ENCODE data around the gene NKIRAS1. TPM values are rescaled to one million over a fixed set of nuclear protein-coding genes. Genes with fewer than 3 reads are reported as not detected.
A peak's percentile ranks its signal among the peaks of the same experiment; 100 is the strongest.

NKIRAS1 gene
- total and polyA plus RNA-seq, 2 donors (not counting 1 experiment from before 2014, with no cell fraction given) = 15.8 to 17.8 TPM

DNA sequence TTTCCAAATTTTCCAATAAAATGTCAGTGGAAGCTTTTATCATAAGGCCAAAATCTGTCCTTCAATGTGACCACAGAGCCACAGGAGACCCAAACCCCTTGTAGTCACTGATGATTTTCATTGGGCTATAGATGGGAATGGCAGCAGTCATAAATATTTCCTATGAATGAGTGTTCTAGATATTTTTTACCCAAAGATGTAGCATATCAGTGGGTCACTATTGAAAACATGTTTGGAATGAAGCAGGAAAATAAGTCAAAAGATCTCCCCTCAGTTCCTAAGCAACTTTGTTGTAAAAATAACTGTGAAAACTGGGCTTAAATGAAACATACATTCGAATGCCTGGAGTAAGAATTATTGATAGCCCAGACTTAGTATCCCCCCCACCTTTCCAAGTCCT, 49.0 kb downstream of the NKIRAS1 start:
- H3K36me3 ChIP-seq (ENCODE audit: control insufficient read depth, insufficient read depth, low read length) = no peaks in the 10 kb centered on the region
- no peak overlapping the region for H3K9ac ChIP-seq (ENCODE audit: insufficient read depth, low read length)
- H3K4me2 ChIP-seq (ENCODE audit: extremely low read depth, insufficient read depth, low read length) = no peak overlapping the region
- no peak overlapping the region for H3K4me3 ChIP-seq (replicated peaks in 1 of 4; ENCODE audit: control extremely low read depth in 1 of 4, insufficient read depth in 1 of 4, low read depth in 3 of 4, low read length in 4 of 4)
- H2AFZ ChIP-seq (ENCODE audit: low read length) = no peak overlapping the region
- peaks cover 2% of the 10 kb centered on the region for H4K20me1 ChIP-seq (ENCODE audit: control insufficient read depth, extremely low read depth, insufficient read depth, low read length)
- TF ChIP-seq, protein P1, sequence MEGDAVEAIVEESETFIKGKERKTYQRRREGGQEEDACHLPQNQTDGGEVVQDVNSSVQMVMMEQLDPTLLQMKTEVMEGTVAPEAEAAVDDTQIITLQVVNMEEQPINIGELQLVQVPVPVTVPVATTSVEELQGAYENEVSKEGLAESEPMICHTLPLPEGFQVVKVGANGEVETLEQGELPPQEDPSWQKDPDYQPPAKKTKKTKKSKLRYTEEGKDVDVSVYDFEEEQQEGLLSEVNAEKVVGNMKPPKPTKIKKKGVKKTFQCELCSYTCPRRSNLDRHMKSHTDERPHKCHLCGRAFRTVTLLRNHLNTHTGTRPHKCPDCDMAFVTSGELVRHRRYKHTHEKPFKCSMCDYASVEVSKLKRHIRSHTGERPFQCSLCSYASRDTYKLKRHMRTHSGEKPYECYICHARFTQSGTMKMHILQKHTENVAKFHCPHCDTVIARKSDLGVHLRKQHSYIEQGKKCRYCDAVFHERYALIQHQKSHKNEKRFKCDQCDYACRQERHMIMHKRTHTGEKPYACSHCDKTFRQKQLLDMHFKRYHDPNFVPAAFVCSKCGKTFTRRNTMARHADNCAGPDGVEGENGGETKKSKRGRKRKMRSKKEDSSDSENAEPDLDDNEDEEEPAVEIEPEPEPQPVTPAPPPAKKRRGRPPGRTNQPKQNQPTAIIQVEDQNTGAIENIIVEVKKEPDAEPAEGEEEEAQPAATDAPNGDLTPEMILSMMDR (conservative IDR thresholded peaks at IDR 0.05 in 1 of 2, IDR thresholded peaks at IDR 0.05 in 1 of 2; ENCODE audit: low read depth in 1 of 2, low read length in 2 of 2) = no peak
- TF ChIP-seq EZH2 (IDR thresholded peaks at IDR 0.05; ENCODE audit: low read length, missing control alignments) = no peak
- peaks cover 14% of the 10 kb centered on the region for H3K4me1 ChIP-seq (ENCODE audit: control insufficient read depth, extremely low read depth, insufficient read depth, low read length)
- no peaks in the 10 kb centered on the region for H3K27me3 ChIP-seq (ENCODE audit: control insufficient read depth, insufficient read depth, low read length)
- peak in 1 of 2 donors; percentile 14 for DNase-seq (ENCODE audit: low read depth in 2 of 2)
- no peaks in the 10 kb centered on the region for H3K9me3 ChIP-seq (ENCODE audit: control insufficient read depth, insufficient read depth, low read depth, low read length)
- H3K27ac ChIP-seq (ENCODE audit: insufficient read depth, low read length) = no peak overlapping the region
- H3K79me2 ChIP-seq (ENCODE audit: control insufficient read depth, insufficient read depth, low read length) = peaks cover 4% of the 10 kb centered on the region

DNA sequence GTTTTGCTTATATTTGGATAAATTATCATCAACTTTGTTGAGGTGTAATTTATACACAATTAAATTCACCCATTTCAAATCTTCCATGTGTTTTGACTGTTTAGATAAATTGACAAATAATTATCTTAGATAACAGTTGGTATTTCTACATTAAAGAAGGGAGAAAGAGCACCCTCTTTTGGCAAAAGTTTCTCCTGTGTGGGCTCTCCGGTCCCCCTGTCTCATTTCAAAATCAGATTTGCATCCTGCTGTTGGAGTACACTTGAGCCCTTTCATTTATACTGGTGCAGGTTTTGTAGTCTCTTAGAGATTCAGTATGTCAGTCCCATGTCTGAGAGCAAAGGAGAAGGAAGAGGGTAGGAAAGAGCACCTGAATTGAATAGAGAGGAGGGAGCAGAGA, 49.4 kb downstream of the NKIRAS1 start:
- H3K79me2 ChIP-seq (ENCODE audit: control insufficient read depth, insufficient read depth, low read length) = peaks cover 4% of the 10 kb centered on the region
- no peaks in the 10 kb centered on the region for H3K9me3 ChIP-seq (ENCODE audit: control insufficient read depth, insufficient read depth, low read depth, low read length)
- no peak overlapping the region for H3K4me2 ChIP-seq (ENCODE audit: extremely low read depth, insufficient read depth, low read length)
- no peaks in the 10 kb centered on the region for H3K36me3 ChIP-seq (ENCODE audit: control insufficient read depth, insufficient read depth, low read length)
- H2AFZ ChIP-seq (ENCODE audit: low read length) = no peak overlapping the region
- H3K4me3 ChIP-seq (replicated peaks in 1 of 4; ENCODE audit: control extremely low read depth in 1 of 4, insufficient read depth in 1 of 4, low read depth in 3 of 4, low read length in 4 of 4) = no peak overlapping the region
- no peaks in the 10 kb centered on the region for H3K27me3 ChIP-seq (ENCODE audit: control insufficient read depth, insufficient read depth, low read length)
- H3K9ac ChIP-seq (ENCODE audit: insufficient read depth, low read length) = no peak overlapping the region
- TF ChIP-seq, protein P1 (conservative IDR thresholded peaks at IDR 0.05 in 1 of 2, IDR thresholded peaks at IDR 0.05 in 1 of 2; ENCODE audit: low read depth in 1 of 2, low read length in 2 of 2) = no peak
- TF ChIP-seq EZH2 (IDR thresholded peaks at IDR 0.05; ENCODE audit: low read length, missing control alignments) = no peak
- peaks cover 14% of the 10 kb centered on the region for H3K4me1 ChIP-seq (ENCODE audit: control insufficient read depth, extremely low read depth, insufficient read depth, low read length)
- H4K20me1 ChIP-seq (ENCODE audit: control insufficient read depth, extremely low read depth, insufficient read depth, low read length) = peaks cover 2% of the 10 kb centered on the region
- no peak overlapping the region for H3K27ac ChIP-seq (ENCODE audit: insufficient read depth, low read length)
- no peak for DNase-seq (ENCODE audit: low read depth in 2 of 2)

DNA sequence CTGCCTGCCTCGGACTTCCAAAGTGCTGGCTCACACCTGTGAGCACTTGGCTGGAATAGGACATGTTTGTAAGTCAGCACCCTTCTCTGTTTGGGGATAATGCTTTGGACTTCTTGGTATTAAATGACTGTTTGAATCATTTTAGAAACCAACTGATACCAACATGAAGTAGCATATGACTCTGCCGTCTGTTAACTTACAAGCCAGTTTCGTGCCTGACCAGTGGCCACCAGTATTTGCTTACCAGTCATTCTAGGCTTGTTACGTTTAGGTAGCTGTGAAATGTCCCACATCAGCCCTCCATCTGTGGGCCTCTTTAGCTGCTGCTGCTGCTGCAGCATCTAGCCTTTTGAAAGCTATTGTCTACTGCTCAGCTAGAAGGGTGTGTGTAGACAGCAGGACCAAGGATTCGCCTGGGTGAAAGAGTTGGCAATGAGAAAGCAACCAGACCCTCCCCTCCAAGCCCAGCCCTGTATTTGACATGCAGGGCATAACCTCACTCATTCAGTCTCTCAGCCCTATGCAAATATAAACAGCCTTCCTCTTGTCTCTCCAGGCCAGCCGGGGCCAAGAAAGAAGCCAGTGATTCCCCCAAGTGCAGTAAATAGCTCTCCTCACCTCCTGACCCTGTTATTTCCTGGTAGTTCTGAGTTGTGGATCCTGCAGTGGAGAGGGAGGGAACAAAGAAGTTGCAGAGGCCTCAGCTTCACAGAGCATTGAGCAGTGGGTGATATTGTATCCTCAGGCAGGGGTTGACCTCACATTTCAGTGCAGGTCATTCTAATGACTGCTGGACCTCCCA, 51.0 kb downstream of the NKIRAS1 start:
- Histone ChIP-seq H3K9me3 (ENCODE audit: control insufficient read depth, insufficient read depth, low read depth, low read length) (no peaks in the 10 kb centered on the region), H3K9ac (ENCODE audit: insufficient read depth, low read length) (no peak overlapping the region), H3K4me3 (replicated peaks in 1 of 4; ENCODE audit: control extremely low read depth in 1 of 4, insufficient read depth in 1 of 4, low read depth in 3 of 4, low read length in 4 of 4) (no peak overlapping the region), H4K20me1 (ENCODE audit: control insufficient read depth, extremely low read depth, insufficient read depth, low read length) (peaks cover 2% of the 10 kb centered on the region), H3K4me2 (ENCODE audit: extremely low read depth, insufficient read depth, low read length) (peak overlapping the region; percentile 20), H3K4me1 (ENCODE audit: control insufficient read depth, extremely low read depth, insufficient read depth, low read length) (peaks cover 14% of the 10 kb centered on the region), H2AFZ (ENCODE audit: low read length) (no peak overlapping the region), H3K79me2 (ENCODE audit: control insufficient read depth, insufficient read depth, low read length) (peaks cover 10% of the 10 kb centered on the region), H3K36me3 (ENCODE audit: control insufficient read depth, insufficient read depth, low read length) (no peaks in the 10 kb centered on the region), H3K27me3 (ENCODE audit: control insufficient read depth, insufficient read depth, low read length) (no peaks in the 10 kb centered on the region), H3K27ac (ENCODE audit: insufficient read depth, low read length) (no peak overlapping the region)
- peak; percentile 23 to 37 for DNase-seq (ENCODE audit: low read depth in 2 of 2)
- TF ChIP-seq, protein P1 (conservative IDR thresholded peaks at IDR 0.05 in 1 of 2, IDR thresholded peaks at IDR 0.05 in 1 of 2; ENCODE audit: low read depth in 1 of 2, low read length in 2 of 2) = no peak
